ENCODE results near the gene ITPR1.

ITPR1 gene

GRCh38 chr3:4522947-4523346 lies 29.8 kb downstream of the ITPR1 start:
- in situ Hi-C loops (cut with HindIII; ENCODE audit: low pct_ligation_motif_present, low sequenced_read_pairs): no loop called here
- Histone ChIP-seq H3K27ac (no peak overlapping the region), H3K36me3 (replicated peaks) (no peaks in the 10 kb centered on the region), H3K4me3 (ENCODE audit: low read depth, low read length) (no peak overlapping the region), H3K27me3 (replicated peaks) (no peaks in the 10 kb centered on the region)
- TF ChIP-seq CTCF (IDR thresholded peaks at IDR 0.05; ENCODE audit: low read depth, low read length, missing control alignments): no peak
- DNase-seq: no peak

- Histone ChIP-seq H3K27me3 (replicated peaks) (no peaks in the 10 kb centered on the region), H3K36me3 (replicated peaks) (no peaks in the 10 kb centered on the region), H3K27ac (no peak overlapping the region), H3K4me3 (ENCODE audit: low read depth, low read length) (no peak overlapping the region)
- in situ Hi-C loops (cut with HindIII; ENCODE audit: low pct_ligation_motif_present, low sequenced_read_pairs): no loop called here
- TF ChIP-seq CTCF (IDR thresholded peaks at IDR 0.05; ENCODE audit: low read depth, low read length, missing control alignments): no peak
- DNase-seq: no peak
Measured at GRCh38 chr3:4523710-4524698, 30.9 kb downstream of the ITPR1 start.

- H3K27ac ChIP-seq: no peak overlapping the region
- no peak overlapping the region for H3K4me3 ChIP-seq (ENCODE audit: low read depth, low read length)
- TF ChIP-seq CTCF (IDR thresholded peaks at IDR 0.05; ENCODE audit: low read depth, low read length, missing control alignments): no peak
- H3K36me3 ChIP-seq (replicated peaks): no peaks in the 10 kb centered on the region
- in situ Hi-C loops (cut with HindIII; ENCODE audit: low pct_ligation_motif_present, low sequenced_read_pairs): no loop called here
- DNase-seq: no peak
- H3K27me3 ChIP-seq (replicated peaks): no peaks in the 10 kb centered on the region
Measured at GRCh38 chr3:4525560-4526223, 32.5 kb downstream of the ITPR1 start.

GRCh38 chr3:4528320-4528719 lies 35.2 kb downstream of the ITPR1 start:
- in situ Hi-C loops (cut with HindIII; ENCODE audit: low pct_ligation_motif_present, low sequenced_read_pairs): no loop called here
- Histone ChIP-seq H3K27ac (no peak overlapping the region), H3K36me3 (replicated peaks) (no peaks in the 10 kb centered on the region), H3K4me3 (ENCODE audit: low read depth, low read length) (no peak overlapping the region), H3K27me3 (replicated peaks) (no peaks in the 10 kb centered on the region)
- TF ChIP-seq CTCF (IDR thresholded peaks at IDR 0.05; ENCODE audit: low read depth, low read length, missing control alignments): no peak
- no peak for DNase-seq

GRCh38 chr3:4528819-4529600 lies 35.9 kb downstream of the ITPR1 start:
- no peaks in the 10 kb centered on the region for H3K27me3 ChIP-seq (replicated peaks)
- TF ChIP-seq CTCF (IDR thresholded peaks at IDR 0.05; ENCODE audit: low read depth, low read length, missing control alignments): no peak
- in situ Hi-C loops (cut with HindIII; ENCODE audit: low pct_ligation_motif_present, low sequenced_read_pairs): no loop called here
- no peak overlapping the region for H3K27ac ChIP-seq
- no peaks in the 10 kb centered on the region for H3K36me3 ChIP-seq (replicated peaks)
- DNase-seq: no peak
- H3K4me3 ChIP-seq (ENCODE audit: low read depth, low read length): no peak overlapping the region
